HG02884 (cell line): ENCODE results near the gene TMBIM6.

Experiments
- ATAC-seq: cut with Tn5 transposase; IDR thresholded peaks from one replicate; pipeline ENCODE4 v1.9.1; 2021; ENCODE audit warnings: mild to moderate bottlenecking, moderate library complexity; ENCODE audit not compliant: unreplicated experiment

Gene TMBIM6

GRCh38 chr12:49796606-49797448 lies 55.5 kb downstream of the TMBIM6 start:
- ATAC-seq, result no peak

- ATAC-seq, result no peak
Measured at GRCh38 chr12:49797449-49797776, 56.1 kb downstream of the TMBIM6 start.

GRCh38 chr12:49798248-49798647 lies 56.9 kb downstream of the TMBIM6 start:
- no peak for ATAC-seq

GRCh38 chr12:49798934-49799333 lies 57.6 kb downstream of the TMBIM6 start:
- ATAC-seq, result no peak

GRCh38 chr12:49800421-49801140 lies 59.2 kb downstream of the TMBIM6 start:
- no peak for ATAC-seq

- no peak for ATAC-seq
Measured at GRCh38 chr12:49801141-49802063, 60.0 kb downstream of the TMBIM6 start.

GRCh38 chr12:49803693-49804450 lies 62.5 kb downstream of the TMBIM6 start:
- no peak for ATAC-seq

GRCh38 chr12:49804821-49805220 lies 63.5 kb downstream of the TMBIM6 start:
- ATAC-seq, result no peak

GRCh38 chr12:49805409-49805808 lies 64.1 kb downstream of the TMBIM6 start:
- ATAC-seq, result no peak

GRCh38 chr12:49806321-49806813 lies 65.0 kb downstream of the TMBIM6 start:
- no peak for ATAC-seq

- no peak for ATAC-seq
Measured at GRCh38 chr12:49806877-49807276, 65.5 kb downstream of the TMBIM6 start.

- ATAC-seq, result no peak
Measured at GRCh38 chr12:49807991-49808580, 66.7 kb downstream of the TMBIM6 start.

GRCh38 chr12:49808686-49809380 lies 67.5 kb downstream of the TMBIM6 start:
- no peak for ATAC-seq

- ATAC-seq, result no peak
Measured at GRCh38 chr12:49809381-49809905, 68.1 kb downstream of the TMBIM6 start.

- no peak for ATAC-seq
Measured at GRCh38 chr12:49809906-49810389, 68.6 kb downstream of the TMBIM6 start.

GRCh38 chr12:49811136-49811535 lies 69.8 kb downstream of the TMBIM6 start:
- ATAC-seq, result no peak

GRCh38 chr12:49811961-49812401 lies 70.6 kb downstream of the TMBIM6 start:
- ATAC-seq, result no peak

GRCh38 chr12:49813131-49813530 lies 71.8 kb downstream of the TMBIM6 start:
- no peak for ATAC-seq
